ENCODE measurements around the gene CPSF3.

The CPSF3 gene

GRCh38 chr2:9480157-9480556, 56.7 kb downstream of the CPSF3 start:
- TF ChIP-seq GATA3 (IDR thresholded peaks at IDR 0.05; ENCODE audit: low read depth, low read length): no peak
- no peak for TF ChIP-seq GATA2 (IDR thresholded peaks at IDR 0.05; ENCODE audit: low read depth, low read length)

- no peak for TF ChIP-seq GATA3 (IDR thresholded peaks at IDR 0.05; ENCODE audit: low read depth, low read length)
- TF ChIP-seq GATA2 (IDR thresholded peaks at IDR 0.05; ENCODE audit: low read depth, low read length): no peak
Observed at GRCh38 chr2:9483107-9483506, 59.7 kb downstream of the CPSF3 start.

GRCh38 chr2:9484533-9484932, 61.1 kb downstream of the CPSF3 start:
- TF ChIP-seq GATA3 (IDR thresholded peaks at IDR 0.05; ENCODE audit: low read depth, low read length) (no peak), GATA2 (IDR thresholded peaks at IDR 0.05; ENCODE audit: low read depth, low read length) (no peak)

- no peak for TF ChIP-seq GATA2 (IDR thresholded peaks at IDR 0.05; ENCODE audit: low read depth, low read length)
- TF ChIP-seq GATA3 (IDR thresholded peaks at IDR 0.05; ENCODE audit: low read depth, low read length): no peak
Observed at GRCh38 chr2:9488583-9489547, 65.4 kb downstream of the CPSF3 start.

GRCh38 chr2:9490789-9491188, 67.3 kb downstream of the CPSF3 start:
- TF ChIP-seq GATA2 (IDR thresholded peaks at IDR 0.05; ENCODE audit: low read depth, low read length) (no peak), GATA3 (IDR thresholded peaks at IDR 0.05; ENCODE audit: low read depth, low read length) (no peak)

GRCh38 chr2:9492927-9493326, 69.5 kb downstream of the CPSF3 start:
- no peak for TF ChIP-seq GATA2 (IDR thresholded peaks at IDR 0.05; ENCODE audit: low read depth, low read length)
- TF ChIP-seq GATA3 (IDR thresholded peaks at IDR 0.05; ENCODE audit: low read depth, low read length): no peak

GRCh38 chr2:9493478-9493877, 70.0 kb downstream of the CPSF3 start:
- no peak for TF ChIP-seq GATA3 (IDR thresholded peaks at IDR 0.05; ENCODE audit: low read depth, low read length)
- TF ChIP-seq GATA2 (IDR thresholded peaks at IDR 0.05; ENCODE audit: low read depth, low read length): no peak

GRCh38 chr2:9494081-9494480, 70.6 kb downstream of the CPSF3 start:
- no peak for TF ChIP-seq GATA3 (IDR thresholded peaks at IDR 0.05; ENCODE audit: low read depth, low read length)

- no peak for TF ChIP-seq GATA3 (IDR thresholded peaks at IDR 0.05; ENCODE audit: low read depth, low read length)
- TF ChIP-seq GATA2 (IDR thresholded peaks at IDR 0.05; ENCODE audit: low read depth, low read length): no peak
Observed at GRCh38 chr2:9497017-9497416, 73.6 kb downstream of the CPSF3 start.

- no peak for TF ChIP-seq GATA2 (IDR thresholded peaks at IDR 0.05; ENCODE audit: low read depth, low read length)
- TF ChIP-seq GATA3 (IDR thresholded peaks at IDR 0.05; ENCODE audit: low read depth, low read length): no peak
Observed at GRCh38 chr2:9498210-9498609, 74.8 kb downstream of the CPSF3 start.

- TF ChIP-seq GATA2 (IDR thresholded peaks at IDR 0.05; ENCODE audit: low read depth, low read length): no peak
- TF ChIP-seq GATA3 (IDR thresholded peaks at IDR 0.05; ENCODE audit: low read depth, low read length): no peak
Observed at GRCh38 chr2:9508931-9509330, 85.5 kb downstream of the CPSF3 start.

- no peak for TF ChIP-seq GATA3 (IDR thresholded peaks at IDR 0.05; ENCODE audit: low read depth, low read length)
- TF ChIP-seq GATA2 (IDR thresholded peaks at IDR 0.05; ENCODE audit: low read depth, low read length): no peak
Observed at GRCh38 chr2:9517118-9517782, 93.8 kb downstream of the CPSF3 start.

GRCh38 chr2:9518163-9518562, 94.7 kb downstream of the CPSF3 start:
- TF ChIP-seq GATA3 (IDR thresholded peaks at IDR 0.05; ENCODE audit: low read depth, low read length) (no peak), GATA2 (IDR thresholded peaks at IDR 0.05; ENCODE audit: low read depth, low read length) (0 out of 2 replicates have a peak, but pooled peaks have one; percentile 14)

- TF ChIP-seq GATA3 (IDR thresholded peaks at IDR 0.05; ENCODE audit: low read depth, low read length): no peak
- TF ChIP-seq GATA2 (IDR thresholded peaks at IDR 0.05; ENCODE audit: low read depth, low read length): no peak
Observed at GRCh38 chr2:9518780-9519179, 95.3 kb downstream of the CPSF3 start.

- no peak for TF ChIP-seq GATA2 (IDR thresholded peaks at IDR 0.05; ENCODE audit: low read depth, low read length)
- no peak for TF ChIP-seq GATA3 (IDR thresholded peaks at IDR 0.05; ENCODE audit: low read depth, low read length)
Observed at GRCh38 chr2:9519250-9519649, 95.8 kb downstream of the CPSF3 start.

Data from SH-SY5Y (cell line).